PC-9 (cell line): ENCODE data around the gene TIAM2.

ENCODE experiments used
- CTCF ChIP-seq: fragments of 200-600 bp; sonication (generic); conservative IDR thresholded peaks from 2 replicates; pipeline ENCODE4 v1.6.1; 2017; ENCODE audit warnings: mixed run types, antibody characterized with exemption, mild to moderate bottlenecking, moderate library complexity
- EZH2 ChIP-seq: fragments of 200-600 bp; sonication (generic); IDR thresholded peaks from 2 replicates; pipeline ENCODE4 v1.8.0; 2017; ENCODE audit warnings: antibody characterized with exemption, low read depth

GRCh38 chr6:155244434-155244833 is 249.3 kb downstream of the TIAM2 start:
- TF ChIP-seq CTCF, result no peak
- TF ChIP-seq EZH2, result no peak
